ENCODE data around the gene GPR146.

- TF ChIP-seq POLR2AphosphoS5 (IDR thresholded peaks at IDR 0.05; ENCODE audit: borderline replicate concordance, low read depth, low read length): no peak
- no peak for TF ChIP-seq EZH2 (IDR thresholded peaks at IDR 0.05)
- no peak for TF ChIP-seq FOXP2 (optimal IDR thresholded peaks at IDR 0.05; ENCODE audit: control extremely low read depth, extremely low read length, insufficient read depth)
Observed at GRCh38 chr7:1086588-1087464, 42.5 kb downstream of the GPR146 start.
